Stomach (tissue), 9 donors: Measurements from ENCODE around the gene SCP2D1. TPM values are rescaled to one million over a fixed set of nuclear protein-coding genes. Genes with fewer than 3 reads are reported as not detected.

ENCODE experiments used
- DNase-seq, 2 donors: peaks; one replicate each; pipeline versions ENCODE4 v3.0.0 to v3.0.0-alpha.2; 2013 to 2019
- H3K27ac ChIP-seq, 5 donors: fragments of 200-600 bp in 4 of 5; sonication (generic) in 4 of 5; one replicate each; pipeline ENCODE4 v1.5.1; 2013 to 2019; ENCODE audit warnings: mild to moderate bottlenecking in 1 of 5, moderate library complexity in 1 of 5
- H3K27me3 ChIP-seq, 3 donors: fragments of 200-600 bp; sonication (generic); one replicate each; pipeline ENCODE4 v1.5.1; 2017 to 2019; ENCODE audit warnings: mixed run types in 1 of 3
- H3K36me3 ChIP-seq, 4 donors: fragments of 200-600 bp; sonication (generic); 1 replicate in 3 of 4; 2 replicates in 1 of 4; pipeline ENCODE4 v1.5.1; 2016 to 2019
- H3K4me1 ChIP-seq, 4 donors: fragments of 200-600 bp; sonication (generic); one replicate each; pipeline ENCODE4 v1.5.1; 2016 to 2019
- H3K4me3 ChIP-seq, 4 donors: fragments of 200-600 bp; sonication (generic) in 3 of 4; one replicate each; pipeline ENCODE4 v1.5.1; 2016 to 2019; ENCODE audit warnings: mild to moderate bottlenecking in 1 of 4
- H3K9me3 ChIP-seq, 4 donors: fragments of 200-600 bp; sonication (generic); one replicate each; pipeline ENCODE4 v1.5.1; 2016 to 2019
- CTCF ChIP-seq, 7 experiments: fragments of 450-650 bp in 4 of 7; fragments of 200-600 bp in 3 of 7; sonication (generic) in 3 of 7; IDR thresholded peaks; one replicate each; pipeline ENCODE4 v1.5.1; 2016 to 2019; ENCODE audit warnings: antibody characterized with exemption in 7 of 7, control low read depth in 2 of 7, mild to moderate bottlenecking in 1 of 7
- EP300 ChIP-seq: sonication (generic); formaldehyde crosslinking; IDR thresholded peaks from one replicate; pipeline ENCODE4 v1.6.1; 2017; ENCODE audit warnings: antibody characterized with exemption
- POLR2A ChIP-seq, 4 donors: fragments of 450-650 bp; IDR thresholded peaks; one replicate each; pipeline ENCODE4 v1.6.1; 2016; ENCODE audit warnings: antibody characterized with exemption in 4 of 4, control low read depth in 2 of 4, mild to moderate bottlenecking in 1 of 4, moderate library complexity in 1 of 4
- POLR2AphosphoS5 ChIP-seq, 3 donors: sonication (generic); formaldehyde crosslinking; IDR thresholded peaks; one replicate each; pipeline ENCODE4 v1.6.1; 2016; ENCODE audit warnings: antibody characterized with exemption in 3 of 3
- WGBS, 5 donors: extraction: QIAGEN DNeasy Blood & Tissue Kit in 3 of 5; methylation state at CpG; one replicate each; pipeline versions ENCODE4 v1.1.5 to v1.1.7; 2013 to 2018; 5-methylcytosine and 5-hydroxymethylcytosine counted together
- intact Hi-C: fragments of 100-400 bp; cut with DNase I; formaldehyde crosslinking; loops from one replicate; pipeline ENCODE4 v1.15.1; 2023; ENCODE audit warnings: low total_unique reads
- polyA plus RNA-seq, 3 donors: library from polyadenylated mRNA; stranded (reverse); fragments of 200-250 nt; gene quantifications; one replicate each; pipeline ENCODE4 v1.2.3, GENCODE V29; 2013
- total RNA-seq, 5 donors: library from RNA; depleted of rRNA; stranded (reverse); fragments of >200 nt; gene quantifications; one replicate each; pipeline versions ENCODE4 v1.1.0 to v1.2.3, GENCODE V29; 2014 to 2016
- donor health status: healthy with polysubstance abuse.
- donor health status: Bipolar disorder and iron deficiency.
- donor health status: healthy.

Gene SCP2D1
- total and polyA plus RNA-seq, 8 donors = not detected

- no peak for TF ChIP-seq POLR2AphosphoS5 (IDR thresholded peaks at IDR 0.05)
- no peak for TF ChIP-seq POLR2A (IDR thresholded peaks at IDR 0.05)
- TF ChIP-seq CTCF (IDR thresholded peaks at IDR 0.05) = no peak
- TF ChIP-seq EP300 = no peak
- no peaks in the 10 kb centered on the region for H3K27me3 ChIP-seq
- H3K9me3 ChIP-seq = no peaks in the 10 kb centered on the region
- H3K27ac ChIP-seq = no peak overlapping the region
- no peaks in the 10 kb centered on the region for H3K4me1 ChIP-seq
- H3K4me3 ChIP-seq = no peak overlapping the region
- WGBS, 5 donors = 84 to 92% (median 88%) methylated on average over 4 of the region's 4 CpGs
- intact Hi-C loops = no loop called here
- DNase-seq = no peak
- no peaks in the 10 kb centered on the region for H3K36me3 ChIP-seq
Observed at GRCh38 chr20:18853216-18853615, 39.6 kb downstream of the SCP2D1 start.

GRCh38 chr20:18853946-18854646 is 40.5 kb downstream of the SCP2D1 start:
- Histone ChIP-seq H3K4me3 (no peak overlapping the region), H3K27ac (no peak overlapping the region), H3K36me3 (no peaks in the 10 kb centered on the region), H3K9me3 (no peaks in the 10 kb centered on the region), H3K4me1 (no peaks in the 10 kb centered on the region), H3K27me3 (no peaks in the 10 kb centered on the region)
- no peak for TF ChIP-seq CTCF (IDR thresholded peaks at IDR 0.05)
- TF ChIP-seq POLR2A (IDR thresholded peaks at IDR 0.05) = no peak
- TF ChIP-seq POLR2AphosphoS5 (IDR thresholded peaks at IDR 0.05) = no peak
- no peak for TF ChIP-seq EP300
- intact Hi-C loops = no loop called here
- DNase-seq = no peak
- WGBS, 5 donors = 47 to 96% (median 84%) methylated on average over 2 of the region's 2 CpGs

- TF ChIP-seq EP300 = no peak
- no peak for TF ChIP-seq POLR2AphosphoS5 (IDR thresholded peaks at IDR 0.05)
- TF ChIP-seq POLR2A (IDR thresholded peaks at IDR 0.05) = no peak
- no peak for TF ChIP-seq CTCF (IDR thresholded peaks at IDR 0.05)
- intact Hi-C loops = no loop called here
- H3K36me3 ChIP-seq = no peaks in the 10 kb centered on the region
- WGBS, 5 donors = 84 to 98% (median 90%) methylated on average over 2 of the region's 2 CpGs
- no peaks in the 10 kb centered on the region for H3K4me1 ChIP-seq
- no peak overlapping the region for H3K4me3 ChIP-seq
- no peak for DNase-seq
- no peaks in the 10 kb centered on the region for H3K27me3 ChIP-seq
- no peak overlapping the region for H3K27ac ChIP-seq
- H3K9me3 ChIP-seq = peaks cover 0 to 13% (median 6%) of the 10 kb centered on the region in 4 donors
Observed at GRCh38 chr20:18855882-18856281, 42.3 kb downstream of the SCP2D1 start.

GRCh38 chr20:18856873-18857272 is 43.3 kb downstream of the SCP2D1 start:
- no peaks in the 10 kb centered on the region for H3K27me3 ChIP-seq
- H3K4me1 ChIP-seq = no peaks in the 10 kb centered on the region
- intact Hi-C loops = no loop called here
- H3K4me3 ChIP-seq = no peak overlapping the region
- peaks cover 0 to 19% (median 7%) of the 10 kb centered on the region in 4 donors for H3K9me3 ChIP-seq
- no peak overlapping the region for H3K27ac ChIP-seq
- TF ChIP-seq POLR2A (IDR thresholded peaks at IDR 0.05) = no peak
- TF ChIP-seq CTCF (IDR thresholded peaks at IDR 0.05) = no peak
- no peak for TF ChIP-seq POLR2AphosphoS5 (IDR thresholded peaks at IDR 0.05)
- TF ChIP-seq EP300 = no peak
- H3K36me3 ChIP-seq = no peaks in the 10 kb centered on the region
- 42 to 90% (median 73%) methylated on average over 2 of the region's 2 CpGs for WGBS, 5 donors
- DNase-seq = no peak
